ENCODE measurements around the gene TAAR6. TPM values are rescaled to one million over a fixed set of nuclear protein-coding genes. Genes with fewer than 3 reads are reported as not detected.
"Not testable (repeated sequence)": the region's sequence is repeated elsewhere in the genome, so short reads cannot be mapped to it uniquely, and the experiment has no call there.

The TAAR6 gene, protein sequence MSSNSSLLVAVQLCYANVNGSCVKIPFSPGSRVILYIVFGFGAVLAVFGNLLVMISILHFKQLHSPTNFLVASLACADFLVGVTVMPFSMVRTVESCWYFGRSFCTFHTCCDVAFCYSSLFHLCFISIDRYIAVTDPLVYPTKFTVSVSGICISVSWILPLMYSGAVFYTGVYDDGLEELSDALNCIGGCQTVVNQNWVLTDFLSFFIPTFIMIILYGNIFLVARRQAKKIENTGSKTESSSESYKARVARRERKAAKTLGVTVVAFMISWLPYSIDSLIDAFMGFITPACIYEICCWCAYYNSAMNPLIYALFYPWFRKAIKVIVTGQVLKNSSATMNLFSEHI
- not detected for total RNA-seq
- long read RNA-seq, result 0 reads

DNA sequence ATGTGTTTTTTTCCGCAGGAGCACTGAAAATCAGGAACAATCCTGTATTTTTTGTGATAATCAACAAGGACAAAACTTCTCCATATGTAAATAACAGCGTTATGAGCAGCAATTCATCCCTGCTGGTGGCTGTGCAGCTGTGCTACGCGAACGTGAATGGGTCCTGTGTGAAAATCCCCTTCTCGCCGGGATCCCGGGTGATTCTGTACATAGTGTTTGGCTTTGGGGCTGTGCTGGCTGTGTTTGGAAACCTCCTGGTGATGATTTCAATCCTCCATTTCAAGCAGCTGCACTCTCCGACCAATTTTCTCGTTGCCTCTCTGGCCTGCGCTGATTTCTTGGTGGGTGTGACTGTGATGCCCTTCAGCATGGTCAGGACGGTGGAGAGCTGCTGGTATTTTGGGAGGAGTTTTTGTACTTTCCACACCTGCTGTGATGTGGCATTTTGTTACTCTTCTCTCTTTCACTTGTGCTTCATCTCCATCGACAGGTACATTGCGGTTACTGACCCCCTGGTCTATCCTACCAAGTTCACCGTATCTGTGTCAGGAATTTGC, at the start of gene TAAR6:
TAAR6 (plus strand) TSS at position 102 of the 557 bp plus-strand sequence; CDS start at position 102, 0 bp downstream.
- intact Hi-C loops (cut with DNase I), result no loop called here
- no peak for DNase-seq
- no peak for ATAC-seq (ENCODE audit: poor library complexity)

DNA sequence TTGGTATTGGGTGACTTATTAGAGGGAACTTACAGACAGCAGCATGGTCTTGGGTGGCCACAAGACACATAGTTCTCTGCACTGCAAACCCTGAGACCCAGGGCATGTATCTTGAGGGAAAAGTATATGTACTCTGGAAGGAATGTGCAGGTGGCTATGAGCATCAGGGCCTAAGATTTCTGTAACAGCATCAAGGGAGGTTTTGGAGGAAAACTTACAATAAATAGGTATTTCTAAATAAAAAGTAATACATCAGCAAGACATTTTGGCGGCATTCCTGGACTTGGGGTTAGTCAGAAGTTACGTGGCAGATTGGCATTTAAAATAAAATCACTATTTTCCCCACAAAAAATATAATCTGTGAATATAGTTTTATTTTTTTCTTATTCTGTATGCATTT, 49.2 kb upstream of the TAAR6 start:
- ATAC-seq (ENCODE audit: poor library complexity) (no peak), DNase-seq (no peak)
- intact Hi-C loops (cut with DNase I), result no loop called here

DNA sequence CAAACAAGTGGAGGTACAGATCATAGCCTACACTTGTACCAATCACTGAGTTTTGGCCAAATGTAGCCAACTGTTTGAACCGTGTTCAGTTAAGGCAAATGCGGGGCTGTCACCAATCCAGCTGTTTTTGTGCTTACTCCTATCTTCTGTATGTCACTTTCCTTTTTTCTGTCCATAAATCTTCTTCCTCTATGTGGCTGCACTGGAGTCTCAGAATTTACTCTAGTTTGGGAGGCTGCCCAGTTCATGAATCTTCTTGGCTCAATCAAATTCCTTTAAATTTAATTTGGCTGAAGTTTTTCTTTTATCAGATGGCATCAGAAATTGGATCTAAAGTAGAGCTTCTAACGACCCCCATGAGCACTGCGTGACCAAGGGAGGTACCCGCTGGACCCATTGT, 45.5 kb upstream of the TAAR6 start:
- intact Hi-C loops (cut with DNase I), result no loop called here
- DNase-seq (no peak), ATAC-seq (ENCODE audit: poor library complexity) (no peak)

DNA sequence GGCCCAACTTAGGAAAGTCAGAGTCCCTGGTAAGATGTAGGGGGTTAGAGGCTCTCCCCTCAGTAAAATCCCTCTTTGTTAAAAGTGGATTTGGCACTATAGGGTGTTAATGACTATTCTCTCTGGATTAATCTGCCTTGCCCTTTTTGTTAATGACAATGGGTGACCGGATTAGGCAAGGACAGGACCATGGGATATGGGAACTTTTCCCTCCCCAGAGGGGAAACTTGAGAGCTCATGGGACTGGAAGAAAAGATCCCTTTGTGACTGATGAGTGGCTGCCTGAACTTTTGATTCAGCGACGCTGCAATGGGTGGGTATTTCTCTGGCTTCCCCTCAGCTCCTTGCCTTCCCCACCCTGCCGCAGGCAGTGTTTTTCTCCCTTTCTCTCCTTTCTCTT, 44.3 kb upstream of the TAAR6 start:
- no peak for ATAC-seq (ENCODE audit: poor library complexity)
- intact Hi-C loops (cut with DNase I), result no loop called here

DNA sequence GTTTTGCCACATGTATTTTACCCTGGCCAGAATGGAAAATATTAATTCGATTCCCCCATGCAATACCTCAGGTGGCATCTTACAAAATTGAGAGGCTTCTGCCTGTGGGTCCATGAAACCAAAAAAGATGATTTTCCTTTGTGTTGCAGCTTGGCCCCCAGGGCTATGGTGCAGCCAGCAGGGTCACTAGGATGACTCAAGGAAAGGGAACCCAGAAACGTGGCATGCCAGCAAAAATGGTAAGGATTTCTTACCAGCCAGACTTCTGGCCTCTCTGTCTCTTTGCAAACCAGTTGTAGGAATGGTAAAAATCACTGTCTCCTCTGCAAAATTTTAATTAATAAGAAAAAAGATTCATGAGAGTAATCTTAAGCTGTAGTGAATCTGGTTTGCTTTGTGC, 43.7 kb upstream of the TAAR6 start:
- intact Hi-C loops (cut with DNase I), result no loop called here
- ATAC-seq (ENCODE audit: poor library complexity), result no peak
- DNase-seq, result no peak

More for the DNA sequence above, 44.3 kb upstream of the TAAR6 start:
- DNase-seq, result no peak

DNA sequence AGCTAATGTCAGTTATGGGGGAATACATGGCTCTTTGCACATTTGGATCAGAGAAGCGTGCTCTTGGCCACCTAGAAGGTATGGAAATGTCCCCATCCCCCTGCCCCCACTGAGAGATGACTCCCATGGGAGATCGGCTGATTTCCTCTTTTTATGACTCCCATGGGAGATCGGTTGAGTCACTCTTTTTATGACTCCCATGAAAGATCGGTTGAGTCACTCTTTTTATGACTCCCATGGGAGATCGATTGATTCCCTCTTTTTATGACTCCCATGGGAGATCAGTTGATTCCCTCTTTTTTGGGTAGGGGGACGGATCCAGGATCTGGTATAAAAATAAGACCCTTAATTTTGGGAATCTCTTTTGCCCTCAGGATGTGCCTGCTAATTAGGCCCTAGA, 42.3 kb upstream of the TAAR6 start:
- DNase-seq (no peak), ATAC-seq (ENCODE audit: poor library complexity) (no peak)
- intact Hi-C loops (cut with DNase I), result no loop called here

DNA sequence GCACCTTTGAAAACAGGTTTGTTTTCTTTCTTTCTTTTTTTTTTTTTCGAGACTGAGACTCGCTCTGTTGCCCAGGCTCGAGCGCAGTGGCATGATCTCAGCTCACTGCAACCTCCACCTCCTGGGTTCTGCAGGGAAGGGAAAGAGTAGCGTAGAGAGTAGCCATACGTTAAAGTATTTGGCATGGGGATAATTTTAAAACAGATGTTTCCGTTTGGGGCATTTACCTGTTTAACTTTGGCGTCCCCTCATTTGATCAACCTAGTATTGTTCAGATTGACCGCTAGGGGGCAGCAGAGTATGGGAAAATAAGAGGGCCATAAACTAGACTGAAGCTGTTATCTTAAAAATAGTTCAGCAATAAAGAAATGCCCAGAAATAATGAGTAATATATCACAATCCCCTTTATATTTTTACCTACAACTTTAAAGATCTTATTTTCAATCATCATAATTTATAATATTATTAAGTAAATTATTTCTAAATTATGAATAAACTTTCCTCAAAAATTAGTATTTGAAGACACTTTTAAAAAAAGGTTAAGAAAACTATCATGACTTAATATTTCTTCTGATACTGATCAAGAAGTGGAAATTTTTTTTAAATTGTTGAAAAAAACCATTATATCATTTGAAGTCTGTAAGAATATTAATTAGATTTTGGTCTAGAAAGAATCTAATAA, 39.7 kb upstream of the TAAR6 start:
- DNase-seq (no peak), ATAC-seq (ENCODE audit: poor library complexity) (peak; percentile 85)
- intact Hi-C loops (cut with DNase I), result no loop called here

DNA sequence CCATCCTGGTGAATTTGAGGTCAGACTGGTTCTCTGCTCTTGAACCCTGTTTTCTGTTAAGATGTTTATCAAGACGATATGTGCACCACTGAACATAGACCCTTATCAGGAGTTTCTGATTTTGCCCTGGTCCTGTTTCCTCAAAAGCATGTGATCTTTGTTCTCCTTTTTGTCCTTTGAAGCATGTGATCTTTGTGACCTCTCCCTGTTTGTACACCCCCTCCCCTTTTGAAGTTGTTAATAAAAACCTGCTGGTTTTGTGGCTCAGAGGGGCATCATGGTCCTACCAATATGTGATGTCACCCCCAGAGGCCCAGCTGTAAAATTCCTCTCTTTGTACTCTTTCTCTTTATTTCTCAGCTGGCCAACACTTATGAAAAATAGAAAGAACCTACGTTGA, 35.6 kb upstream of the TAAR6 start:
- intact Hi-C loops (cut with DNase I); ATAC-seq (ENCODE audit: poor library complexity); DNase-seq: not testable (repeated sequence)

DNA sequence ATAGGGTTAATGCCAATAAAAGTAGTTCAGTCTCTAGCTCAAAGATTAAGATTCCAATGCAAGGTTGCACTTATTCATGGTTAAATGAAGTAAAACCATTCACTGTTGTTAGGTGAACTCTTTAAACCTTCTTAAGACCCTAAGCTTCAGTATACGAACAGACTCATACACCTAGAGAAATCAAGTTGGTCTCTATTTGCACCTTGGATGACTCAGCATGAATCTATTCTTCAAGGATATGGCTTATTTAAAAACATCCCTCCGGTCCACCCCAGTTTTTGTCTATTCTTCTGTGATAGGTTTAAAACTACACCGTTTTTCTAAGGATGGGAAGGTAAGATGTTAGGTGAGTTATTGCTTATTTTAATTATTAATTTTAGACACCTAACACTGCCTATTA, 33.0 kb upstream of the TAAR6 start:
- intact Hi-C loops (cut with DNase I), result no loop called here
- no peak for ATAC-seq (ENCODE audit: poor library complexity)

DNA sequence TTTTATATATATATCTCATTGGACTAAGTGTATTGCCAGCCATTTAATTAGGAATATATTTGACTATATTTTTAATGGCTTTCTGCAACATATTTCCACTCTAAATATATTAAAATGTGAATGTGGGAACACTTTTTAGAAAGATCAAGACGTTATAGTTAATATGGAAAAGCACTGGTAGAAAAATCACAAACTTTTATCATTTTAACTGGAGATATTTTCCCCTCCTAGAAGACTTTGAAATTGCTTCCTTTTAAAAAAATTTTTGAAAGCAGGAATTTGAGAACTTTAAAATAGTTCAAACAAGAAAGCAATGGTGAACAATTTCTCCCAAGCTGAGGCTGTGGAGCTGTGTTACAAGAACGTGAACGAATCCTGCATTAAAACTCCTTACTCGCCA, 32.1 kb upstream of the TAAR6 start, which contains the start of gene TAAR9:
TAAR9 (plus strand) TSS at position 301 of the 400 bp plus-strand sequence; CDS start at position 314, 13 bp downstream.
- DNase-seq (no peak), ATAC-seq (ENCODE audit: poor library complexity) (no peak)
- intact Hi-C loops (cut with DNase I), result no loop called here

More for the DNA sequence above, 33.0 kb upstream of the TAAR6 start:
- no peak for DNase-seq

DNA sequence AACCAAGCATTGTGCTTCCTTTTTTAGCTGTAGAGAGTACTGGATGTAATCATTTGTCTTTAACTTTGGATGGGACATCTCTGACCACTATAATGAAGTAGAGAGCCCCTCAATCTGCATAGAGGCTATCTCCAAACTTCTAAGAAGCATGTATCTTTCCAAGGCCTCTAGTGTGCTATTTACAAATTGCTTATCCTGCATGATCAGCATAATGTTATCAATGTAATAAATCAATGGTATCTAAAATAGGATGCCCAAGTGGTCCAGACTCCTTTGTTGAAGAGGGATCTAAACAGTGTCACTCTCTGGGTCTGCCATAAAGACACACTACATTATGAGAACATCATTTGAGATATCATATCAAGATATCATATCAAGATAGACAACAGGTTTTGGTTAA, 25.3 kb upstream of the TAAR6 start:
- DNase-seq (no peak), ATAC-seq (ENCODE audit: poor library complexity) (no peak)
- intact Hi-C loops (cut with DNase I), result no loop called here

DNA sequence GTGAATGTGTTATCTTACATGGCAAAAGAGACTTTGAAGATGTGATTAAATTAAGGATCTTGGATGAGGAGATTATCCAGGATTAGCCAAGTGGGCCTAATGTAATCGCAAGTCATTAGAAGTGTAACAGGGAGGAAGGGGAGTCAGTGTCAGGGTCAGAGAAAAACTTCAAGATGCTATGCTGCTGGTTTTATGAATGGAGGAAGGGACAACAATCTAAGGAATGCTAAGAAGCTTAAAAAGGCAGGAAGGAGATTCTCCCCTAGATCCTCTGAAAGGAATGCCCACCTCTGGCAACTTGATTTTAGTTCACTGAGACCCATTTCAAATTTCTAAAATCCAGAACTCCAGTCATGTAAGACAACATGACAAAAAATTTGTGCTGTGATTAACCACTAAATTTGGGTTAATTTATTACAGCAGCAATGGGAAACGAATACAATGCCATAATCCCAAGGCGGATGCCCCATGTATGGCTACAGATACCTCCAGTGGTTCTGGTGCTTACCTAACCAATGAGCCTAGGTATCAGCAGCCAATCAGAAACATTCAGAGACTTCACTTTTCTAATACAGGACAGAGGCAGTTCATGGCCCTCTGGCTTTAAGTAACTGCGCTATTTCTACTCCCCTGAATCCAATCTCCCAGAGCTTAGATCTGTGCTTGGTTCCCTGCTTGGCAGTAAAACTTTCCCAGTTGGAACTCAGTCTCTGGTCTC, 21.2 kb upstream of the TAAR6 start:
- DNase-seq, result no peak
- intact Hi-C loops (cut with DNase I), result no loop called here
- ATAC-seq (ENCODE audit: poor library complexity), result no peak

DNA sequence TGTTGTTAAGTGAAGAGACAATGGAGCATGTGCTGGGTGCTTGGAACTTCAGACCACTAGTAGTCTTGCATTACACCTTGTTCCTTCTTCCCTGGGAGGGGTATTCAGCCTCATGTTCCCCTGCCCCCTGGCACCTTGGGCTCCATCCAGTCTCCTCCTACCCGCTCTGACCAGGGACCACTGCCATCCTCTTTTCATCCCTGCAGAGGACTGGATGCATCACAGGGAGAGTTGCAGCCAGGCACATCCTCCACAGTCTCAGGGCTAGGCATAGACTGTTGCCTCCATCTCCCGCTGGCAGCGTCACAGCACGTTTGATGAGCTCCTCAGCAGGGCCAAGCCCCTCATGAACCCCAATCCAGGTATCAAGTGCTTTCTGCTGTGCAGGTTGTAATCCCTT, 18.9 kb upstream of the TAAR6 start:
- ATAC-seq (ENCODE audit: poor library complexity), result no peak
- intact Hi-C loops (cut with DNase I), result no loop called here

DNA sequence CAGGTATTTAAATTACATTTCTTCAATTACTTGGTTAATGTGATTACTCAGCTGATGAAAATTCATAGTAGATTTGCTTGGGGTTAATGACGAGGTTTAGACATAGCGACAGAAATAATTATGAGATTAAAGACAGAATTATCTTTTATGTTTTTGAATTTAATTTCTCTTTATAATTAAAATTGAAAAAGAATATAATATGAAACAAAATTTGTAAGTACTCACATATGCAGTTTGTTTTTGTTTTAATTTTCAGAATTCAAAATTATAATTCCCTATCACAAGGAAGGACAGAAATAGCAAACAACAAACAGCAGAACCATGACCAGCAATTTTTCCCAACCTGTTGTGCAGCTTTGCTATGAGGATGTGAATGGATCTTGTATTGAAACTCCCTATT, 17.8 kb upstream of the TAAR6 start, which contains the start of gene TAAR8:
TAAR8 (plus strand) TSS at position 301 of the 400 bp plus-strand sequence; CDS start at position 322, 21 bp downstream.
- intact Hi-C loops (cut with DNase I), result no loop called here
- DNase-seq (no peak), ATAC-seq (ENCODE audit: poor library complexity) (no peak)

More for the DNA sequence above, 18.9 kb upstream of the TAAR6 start:
- no peak for DNase-seq

DNA sequence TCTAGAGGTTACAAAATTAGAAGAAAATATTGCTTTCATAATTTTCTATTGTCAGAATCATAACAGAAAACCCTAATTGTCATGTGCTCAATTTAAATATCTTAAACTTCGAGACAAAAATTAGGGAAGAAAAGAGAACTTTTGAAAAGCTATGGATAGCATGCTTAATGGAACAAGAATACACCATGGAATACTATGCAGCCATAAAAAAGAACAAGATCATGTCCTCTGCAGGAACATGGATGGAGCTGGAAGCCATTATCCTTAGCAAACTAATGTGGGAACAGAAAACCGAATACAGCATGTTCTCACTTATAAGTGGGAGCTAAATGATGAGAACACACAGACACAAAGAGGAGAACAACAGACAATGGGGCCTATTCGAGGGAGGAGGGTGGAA, 10.0 kb upstream of the TAAR6 start:
- intact Hi-C loops (cut with DNase I); DNase-seq; ATAC-seq (ENCODE audit: poor library complexity): not testable (repeated sequence)

DNA sequence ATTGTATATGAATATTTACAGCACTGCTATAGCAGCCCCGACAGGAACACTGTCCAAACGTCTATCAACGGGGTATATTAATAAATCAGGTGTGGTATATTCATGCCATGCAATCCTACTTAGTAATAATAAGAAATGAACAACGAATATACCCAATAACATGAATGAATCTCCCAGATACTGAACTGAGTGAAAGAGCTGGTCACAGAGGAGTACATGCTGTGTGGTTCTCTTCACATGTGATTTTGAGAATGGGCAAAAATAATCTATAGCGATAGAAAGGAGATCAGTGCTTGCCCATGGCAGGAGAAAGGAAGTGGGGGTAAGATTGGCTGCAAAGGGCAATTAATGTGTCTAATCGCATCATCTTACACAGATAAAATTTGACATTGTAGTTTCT, 3.7 kb upstream of the TAAR6 start:
- DNase-seq, result no peak
- ATAC-seq (ENCODE audit: poor library complexity), result no peak
- intact Hi-C loops (cut with DNase I), result no loop called here

DNA sequence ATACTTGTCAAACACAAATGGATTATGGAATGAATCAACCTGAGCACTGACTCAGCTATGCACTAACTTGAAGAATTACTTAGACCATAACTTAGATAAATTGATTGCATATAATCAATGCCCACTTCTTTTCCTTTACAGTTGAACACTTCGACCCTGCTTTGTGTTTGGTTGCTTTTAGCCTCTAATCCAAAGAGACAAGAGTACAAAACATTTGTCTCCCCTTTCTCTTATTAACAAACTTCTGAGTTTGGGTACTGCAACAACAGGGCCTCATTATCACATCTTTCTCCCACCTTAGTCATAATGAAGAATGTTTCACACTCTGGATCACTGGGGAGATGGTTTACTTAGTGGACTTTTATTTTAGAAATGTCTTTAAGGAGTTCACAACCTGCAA, 2.6 kb upstream of the TAAR6 start:
- intact Hi-C loops (cut with DNase I), result no loop called here
- DNase-seq, result no peak
- ATAC-seq (ENCODE audit: poor library complexity), result no peak

DNA sequence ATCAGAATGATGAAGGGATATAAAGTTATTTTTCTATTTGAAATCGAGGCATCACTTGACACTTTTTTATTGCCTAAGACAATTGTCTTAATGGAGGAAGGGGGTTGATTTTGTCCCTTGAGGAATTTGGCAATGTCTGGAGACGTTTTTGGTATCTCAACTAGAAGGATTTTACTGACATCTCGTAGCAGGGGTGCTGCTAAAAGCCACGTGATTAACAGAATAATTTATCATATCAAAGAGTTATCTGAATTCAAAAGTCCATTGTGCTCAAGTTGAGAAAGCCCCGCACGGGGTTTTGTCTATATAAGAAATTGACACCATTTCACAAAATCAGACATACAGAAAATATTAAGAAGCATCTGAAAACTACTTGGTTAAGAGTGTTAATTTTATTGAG, 1.5 kb upstream of the TAAR6 start:
- intact Hi-C loops (cut with DNase I), result no loop called here
- ATAC-seq (ENCODE audit: poor library complexity) (no peak), DNase-seq (no peak)

DNA sequence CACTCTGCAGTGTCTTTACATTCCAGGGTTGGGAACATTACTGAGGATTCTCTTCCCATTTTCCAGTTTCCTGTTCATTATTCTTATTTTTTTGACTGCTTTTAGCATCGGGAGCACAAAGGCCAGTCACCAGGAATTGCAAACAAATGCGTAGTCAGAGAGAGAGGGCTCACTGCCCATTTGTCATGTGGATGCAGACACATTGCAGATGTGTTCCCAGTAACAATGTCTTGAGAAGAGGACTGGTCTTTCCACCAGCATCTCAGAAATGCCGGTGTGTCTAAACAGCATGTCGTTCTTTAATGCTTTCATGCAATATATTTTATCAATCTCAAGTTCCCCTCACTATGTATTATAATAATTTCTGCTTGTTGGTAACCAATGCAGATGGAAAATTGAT, 952 bp upstream of the TAAR6 start:
- ATAC-seq (ENCODE audit: poor library complexity), result no peak
- intact Hi-C loops (cut with DNase I), result no loop called here
- DNase-seq, result no peak

Data from Right ventricle myocardium superior (tissue), 1 donor.